Measurements from ENCODE around the gene PDHX. TPM values are rescaled to one million over a fixed set of nuclear protein-coding genes. Genes with fewer than 3 reads are reported as not detected.

PDHX gene
- total RNA-seq, 1 donor from 2014 or later: 40.3 TPM

DNA sequence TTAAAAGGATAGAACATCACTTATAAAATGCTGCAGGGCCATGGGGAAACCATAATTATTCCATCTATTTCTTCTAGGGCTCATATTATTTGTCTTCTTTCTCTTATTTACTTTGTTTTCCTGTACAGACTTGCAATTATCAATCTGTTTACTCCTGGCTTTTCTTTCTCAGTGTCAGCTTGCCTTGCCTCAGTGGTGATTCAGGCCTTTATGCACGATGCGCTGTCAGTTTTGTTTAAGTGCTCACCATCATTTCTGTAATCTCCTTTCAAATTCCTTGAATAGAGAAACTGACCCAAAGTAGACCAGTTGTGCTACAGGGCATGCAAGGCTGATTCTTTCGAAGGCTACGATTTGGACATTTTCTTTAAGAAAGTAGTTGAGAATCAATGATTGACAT lies 4.7 kb downstream of the PDHX start:
- Mint-ChIP-seq H3K27ac (no peak overlapping the region), H3K4me1 (ENCODE audit: unreplicated experiment) (peaks cover 30% of the 10 kb centered on the region), H3K9me3 (no peaks in the 10 kb centered on the region), H3K4me3 (no peak overlapping the region), H3K36me3 (no peaks in the 10 kb centered on the region), H3K27me3 (no peaks in the 10 kb centered on the region)
- TF ChIP-seq, protein P1, sequence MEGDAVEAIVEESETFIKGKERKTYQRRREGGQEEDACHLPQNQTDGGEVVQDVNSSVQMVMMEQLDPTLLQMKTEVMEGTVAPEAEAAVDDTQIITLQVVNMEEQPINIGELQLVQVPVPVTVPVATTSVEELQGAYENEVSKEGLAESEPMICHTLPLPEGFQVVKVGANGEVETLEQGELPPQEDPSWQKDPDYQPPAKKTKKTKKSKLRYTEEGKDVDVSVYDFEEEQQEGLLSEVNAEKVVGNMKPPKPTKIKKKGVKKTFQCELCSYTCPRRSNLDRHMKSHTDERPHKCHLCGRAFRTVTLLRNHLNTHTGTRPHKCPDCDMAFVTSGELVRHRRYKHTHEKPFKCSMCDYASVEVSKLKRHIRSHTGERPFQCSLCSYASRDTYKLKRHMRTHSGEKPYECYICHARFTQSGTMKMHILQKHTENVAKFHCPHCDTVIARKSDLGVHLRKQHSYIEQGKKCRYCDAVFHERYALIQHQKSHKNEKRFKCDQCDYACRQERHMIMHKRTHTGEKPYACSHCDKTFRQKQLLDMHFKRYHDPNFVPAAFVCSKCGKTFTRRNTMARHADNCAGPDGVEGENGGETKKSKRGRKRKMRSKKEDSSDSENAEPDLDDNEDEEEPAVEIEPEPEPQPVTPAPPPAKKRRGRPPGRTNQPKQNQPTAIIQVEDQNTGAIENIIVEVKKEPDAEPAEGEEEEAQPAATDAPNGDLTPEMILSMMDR (conservative IDR thresholded peaks at IDR 0.05): no peak
- no peak for DNase-seq (ENCODE audit: extremely low spot score, unreplicated experiment)

DNA sequence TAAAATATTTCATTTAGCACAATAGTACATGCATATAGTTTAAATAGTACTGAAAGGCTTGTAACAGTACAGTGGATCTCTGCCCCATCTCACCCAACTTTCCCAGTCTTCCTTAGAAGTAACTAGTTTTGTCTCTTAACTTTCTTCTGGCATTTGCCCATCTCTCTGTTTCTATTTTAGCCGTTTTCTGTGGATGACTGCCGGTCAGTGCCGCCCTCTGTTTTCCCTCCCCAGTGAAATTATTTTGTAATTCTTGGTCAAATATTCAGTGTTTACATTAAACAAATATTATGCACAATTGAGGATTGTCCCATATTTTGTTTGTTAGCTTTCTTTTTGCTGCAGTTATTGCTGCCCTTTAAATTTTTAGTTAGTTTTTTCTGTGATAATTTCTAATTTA lies 8.3 kb downstream of the PDHX start:
- H3K4me1 Mint-ChIP-seq (ENCODE audit: unreplicated experiment): peaks cover 28% of the 10 kb centered on the region
- no peaks in the 10 kb centered on the region for H3K27me3 Mint-ChIP-seq
- DNase-seq (ENCODE audit: extremely low spot score, unreplicated experiment): no peak
- H3K4me3 Mint-ChIP-seq: no peak overlapping the region
- TF ChIP-seq, protein P1 (conservative IDR thresholded peaks at IDR 0.05): no peak
- H3K36me3 Mint-ChIP-seq: no peaks in the 10 kb centered on the region
- no peaks in the 10 kb centered on the region for H3K9me3 Mint-ChIP-seq
- H3K27ac Mint-ChIP-seq: no peak overlapping the region

DNA sequence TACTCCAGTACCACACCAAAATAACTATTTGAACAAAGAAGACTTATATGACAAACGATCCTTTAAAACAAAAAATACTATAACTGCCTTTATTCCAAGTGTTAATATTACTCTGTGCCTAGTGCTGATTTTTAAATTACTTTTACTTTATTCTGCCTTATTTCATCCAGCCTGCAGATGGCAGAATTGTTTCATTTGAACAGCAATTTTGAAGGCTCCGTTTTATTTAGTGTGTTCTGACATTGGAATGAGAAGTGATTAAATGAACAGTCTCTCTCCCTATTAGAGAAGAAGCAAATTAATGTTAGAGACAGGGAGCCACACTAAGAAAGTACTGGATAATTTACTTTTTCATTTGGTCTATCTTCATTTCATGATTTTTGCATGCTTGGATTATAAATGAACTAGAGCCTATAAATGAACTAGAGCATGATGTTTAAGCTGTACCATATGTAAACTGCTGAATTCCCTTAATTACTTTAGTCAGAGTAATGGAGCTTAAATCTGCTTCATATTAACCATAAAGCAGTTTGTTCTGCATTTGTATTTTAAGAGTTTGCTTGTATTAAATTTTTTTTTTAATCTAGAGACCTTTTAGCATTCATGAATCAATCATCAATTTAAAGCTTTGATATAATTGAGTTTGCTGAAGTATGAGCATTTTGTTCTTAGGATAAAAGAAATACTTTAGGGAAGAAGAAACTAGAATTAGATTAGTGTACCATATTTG lies 9.8 kb downstream of the PDHX start:
- TF ChIP-seq, protein P1 (conservative IDR thresholded peaks at IDR 0.05): peak; percentile 86
- Mint-ChIP-seq H3K9me3 (no peaks in the 10 kb centered on the region), H3K36me3 (no peaks in the 10 kb centered on the region), H3K27ac (no peak overlapping the region), H3K4me3 (no peak overlapping the region), H3K27me3 (no peaks in the 10 kb centered on the region), H3K4me1 (ENCODE audit: unreplicated experiment) (peaks cover 32% of the 10 kb centered on the region)
- DNase-seq (ENCODE audit: extremely low spot score, unreplicated experiment): no peak

DNA sequence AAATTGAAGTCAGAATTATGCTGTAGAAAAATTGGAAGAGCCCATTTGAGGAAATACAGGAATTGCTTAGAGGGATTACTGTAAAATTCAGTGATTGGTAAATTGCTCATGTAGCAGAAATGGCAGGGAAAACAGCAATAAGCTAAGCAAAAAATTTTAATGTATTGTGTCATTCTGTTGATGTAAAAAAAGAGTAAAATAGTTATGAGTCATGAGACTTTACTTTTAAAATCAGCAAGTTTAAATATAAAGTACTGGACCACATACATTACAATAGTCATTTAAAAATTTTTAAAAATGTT lies 10.4 kb downstream of the PDHX start:
- DNase-seq (ENCODE audit: extremely low spot score, unreplicated experiment): no peak
- Mint-ChIP-seq H3K9me3 (no peaks in the 10 kb centered on the region), H3K4me1 (ENCODE audit: unreplicated experiment) (peaks cover 32% of the 10 kb centered on the region), H3K27ac (no peak overlapping the region), H3K36me3 (no peaks in the 10 kb centered on the region), H3K4me3 (no peak overlapping the region), H3K27me3 (no peaks in the 10 kb centered on the region)
- TF ChIP-seq, protein P1 (conservative IDR thresholded peaks at IDR 0.05): no peak

DNA sequence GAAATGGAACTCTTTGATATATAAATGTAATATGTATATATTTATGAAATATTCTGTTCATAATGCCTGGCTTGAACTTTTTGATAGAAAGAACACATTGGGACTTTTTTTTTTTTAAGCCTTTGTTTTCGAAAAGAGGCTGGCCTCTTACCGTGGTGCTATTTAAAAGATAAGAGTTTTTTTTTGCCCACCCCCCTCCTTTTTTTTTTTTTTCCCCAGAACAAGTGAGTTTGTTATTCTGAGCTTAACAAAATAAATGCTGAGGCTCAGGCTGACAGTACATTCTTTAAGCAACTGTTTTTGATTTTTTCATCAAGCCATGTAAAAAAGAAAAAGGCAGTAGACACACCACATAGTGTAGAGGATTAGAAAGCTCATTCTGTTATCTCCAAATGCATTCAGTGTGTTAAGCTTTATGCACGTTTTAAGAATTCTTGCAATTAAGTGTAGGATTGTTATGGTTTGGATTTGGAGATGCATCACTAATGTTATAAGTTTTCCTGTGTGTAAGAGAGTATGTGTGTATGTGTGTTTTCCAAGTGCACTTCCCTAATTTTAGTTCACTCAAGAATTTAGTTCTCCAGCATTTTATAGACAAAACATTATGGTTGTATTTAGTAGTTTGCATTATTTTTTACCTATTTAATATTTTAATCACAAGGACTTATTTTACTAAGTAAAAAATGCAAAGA lies 12.0 kb downstream of the PDHX start:
- peaks cover 32% of the 10 kb centered on the region for H3K4me1 Mint-ChIP-seq (ENCODE audit: unreplicated experiment)
- TF ChIP-seq, protein P1 (conservative IDR thresholded peaks at IDR 0.05): no peak

More for the DNA sequence above, 12.0 kb downstream of the PDHX start:
- Mint-ChIP-seq H3K9me3 (no peaks in the 10 kb centered on the region), H3K27me3 (no peaks in the 10 kb centered on the region), H3K36me3 (peaks cover 7% of the 10 kb centered on the region), H3K27ac (no peak overlapping the region), H3K4me3 (no peak overlapping the region)
- DNase-seq (ENCODE audit: extremely low spot score, unreplicated experiment): no peak
